ENCODE results near the gene PFKFB4. TPM values are rescaled to one million over a fixed set of nuclear protein-coding genes. Genes with fewer than 3 reads are reported as not detected.

The PFKFB4 gene
- polyA plus RNA-seq, 1 of the 3 experiments (the other 2 are of a cell fraction) = 5.7 TPM

- TF ChIP-seq IRF3 (IDR thresholded peaks at IDR 0.05; ENCODE audit: low read depth, low read length) = no peak
- TF ChIP-seq USF1 (IDR thresholded peaks at IDR 0.05; ENCODE audit: borderline replicate concordance, low read depth) = no peak
These were observed 18.8 kb upstream of the PFKFB4 start (continued) for GRCh38 chr3:48575366-48575765.

DNA sequence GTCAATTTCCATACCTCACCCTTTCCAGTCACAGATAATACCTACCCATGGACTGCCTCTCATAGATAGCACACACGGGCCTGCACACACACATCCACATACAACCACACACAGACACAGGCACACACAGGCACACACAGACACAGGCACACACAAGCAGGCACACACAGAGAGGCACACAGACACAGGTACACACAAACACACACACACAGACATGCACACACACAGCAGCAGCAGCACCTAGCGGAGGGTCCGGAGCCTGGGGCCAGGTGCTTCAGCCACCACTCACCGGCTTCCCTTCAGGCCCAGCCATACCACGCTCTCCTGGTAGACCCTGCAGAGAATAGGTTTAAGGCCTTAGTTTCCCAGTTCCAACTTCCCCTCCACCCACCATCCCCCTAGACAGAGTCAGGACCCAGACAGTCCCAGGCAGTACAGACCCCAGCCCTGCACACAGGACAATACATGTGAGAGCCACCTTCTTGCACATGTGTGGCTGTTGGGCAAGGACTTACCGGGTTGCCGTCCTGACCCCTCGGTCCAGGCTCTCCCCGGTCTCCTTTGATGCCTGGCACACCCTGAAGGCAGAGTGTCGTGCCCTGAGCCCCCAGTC is 17.5 kb upstream of the PFKFB4 start:
- no peak overlapping the region for H3K4me2 ChIP-seq
- no peaks in the 10 kb centered on the region for H3K79me2 ChIP-seq (ENCODE audit: insufficient read depth)
- no peaks in the 10 kb centered on the region for H3K36me3 ChIP-seq (replicated peaks in 1 of 2; ENCODE audit: control insufficient read depth in 1 of 2, insufficient read depth in 2 of 2, low read length in 1 of 2)
- WGBS (ENCODE audit: low lambda C conversion rate) = 100% methylated on average over 5 of the region's 10 CpGs
- no peaks in the 10 kb centered on the region for H3K4me1 ChIP-seq (ENCODE audit: control insufficient read depth in 1 of 2, insufficient read depth in 2 of 2, low read depth in 1 of 2, low read length in 1 of 2)
- ChIA-PET CTCF (no interaction called here), POLR2A (no interaction called here)
- no peak overlapping the region for H3K4me3 ChIP-seq (ENCODE audit: low read depth in 2 of 2, low read length in 1 of 2)
- TF ChIP-seq SIN3A (IDR thresholded peaks at IDR 0.05; ENCODE audit: borderline replicate concordance, low read depth, low read length) (no peak), NFIC (IDR thresholded peaks at IDR 0.05; ENCODE audit: borderline replicate concordance) (no peak), ELF1 (IDR thresholded peaks at IDR 0.05) (no peak), RCOR1 (IDR thresholded peaks at IDR 0.05; ENCODE audit: low read length) (no peak), POLR2AphosphoS5 (IDR thresholded peaks at IDR 0.05; ENCODE audit: low read depth, low read length) (no peak), TEAD4 (IDR thresholded peaks at IDR 0.05; ENCODE audit: borderline replicate concordance, insufficient read depth) (no peak), TCF12 (IDR thresholded peaks at IDR 0.05) (no peak), FOSL2 (IDR thresholded peaks at IDR 0.05; ENCODE audit: borderline replicate concordance, low read depth) (no peak), NRF1 (IDR thresholded peaks at IDR 0.05; ENCODE audit: low read depth, low read length) (no peak), GATA2 (CRISPR knock-in tag; IDR thresholded peaks at IDR 0.05) (no peak), RAD21 (IDR thresholded peaks at IDR 0.05; ENCODE audit: low read length) (no peak), CHD2 (IDR thresholded peaks at IDR 0.05; ENCODE audit: low read length, partially characterized antibody) (no peak), MEF2A (IDR thresholded peaks at IDR 0.05; ENCODE audit: borderline replicate concordance, low read depth) (no peak)
- TF ChIP-seq, protein P1, sequence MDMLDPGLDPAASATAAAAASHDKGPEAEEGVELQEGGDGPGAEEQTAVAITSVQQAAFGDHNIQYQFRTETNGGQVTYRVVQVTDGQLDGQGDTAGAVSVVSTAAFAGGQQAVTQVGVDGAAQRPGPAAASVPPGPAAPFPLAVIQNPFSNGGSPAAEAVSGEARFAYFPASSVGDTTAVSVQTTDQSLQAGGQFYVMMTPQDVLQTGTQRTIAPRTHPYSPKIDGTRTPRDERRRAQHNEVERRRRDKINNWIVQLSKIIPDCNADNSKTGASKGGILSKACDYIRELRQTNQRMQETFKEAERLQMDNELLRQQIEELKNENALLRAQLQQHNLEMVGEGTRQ (IDR thresholded peaks at IDR 0.05; ENCODE audit: borderline replicate concordance, low read depth, low read length) = no peak
- TF ChIP-seq, protein P2, sequence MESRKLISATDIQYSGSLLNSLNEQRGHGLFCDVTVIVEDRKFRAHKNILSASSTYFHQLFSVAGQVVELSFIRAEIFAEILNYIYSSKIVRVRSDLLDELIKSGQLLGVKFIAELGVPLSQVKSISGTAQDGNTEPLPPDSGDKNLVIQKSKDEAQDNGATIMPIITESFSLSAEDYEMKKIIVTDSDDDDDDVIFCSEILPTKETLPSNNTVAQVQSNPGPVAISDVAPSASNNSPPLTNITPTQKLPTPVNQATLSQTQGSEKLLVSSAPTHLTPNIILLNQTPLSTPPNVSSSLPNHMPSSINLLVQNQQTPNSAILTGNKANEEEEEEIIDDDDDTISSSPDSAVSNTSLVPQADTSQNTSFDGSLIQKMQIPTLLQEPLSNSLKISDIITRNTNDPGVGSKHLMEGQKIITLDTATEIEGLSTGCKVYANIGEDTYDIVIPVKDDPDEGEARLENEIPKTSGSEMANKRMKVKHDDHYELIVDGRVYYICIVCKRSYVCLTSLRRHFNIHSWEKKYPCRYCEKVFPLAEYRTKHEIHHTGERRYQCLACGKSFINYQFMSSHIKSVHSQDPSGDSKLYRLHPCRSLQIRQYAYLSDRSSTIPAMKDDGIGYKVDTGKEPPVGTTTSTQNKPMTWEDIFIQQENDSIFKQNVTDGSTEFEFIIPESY (IDR thresholded peaks at IDR 0.05; ENCODE audit: borderline replicate concordance, low read depth) = no peak
- no peaks in the 10 kb centered on the region for H3K27me3 ChIP-seq (ENCODE audit: insufficient read depth)
- no peak overlapping the region for H3K27ac ChIP-seq (ENCODE audit: low read depth in 2 of 2, low read length in 1 of 2)
- H3K9me3 ChIP-seq = no peaks in the 10 kb centered on the region
- no peak overlapping the region for H2AFZ ChIP-seq (ENCODE audit: low read depth)
- DNase-seq = no peak
- H3F3A ChIP-seq (replicated peaks; ENCODE audit: insufficient read depth) = no peaks in the 10 kb centered on the region
- no peaks in the 10 kb centered on the region for H3K9me2 ChIP-seq
- no peak overlapping the region for H3K9ac ChIP-seq
- no peaks in the 10 kb centered on the region for H4K20me1 ChIP-seq (ENCODE audit: insufficient read depth)
